Myocyte (in vitro differentiated cells): ENCODE measurements around the gene IVNS1ABP. TPM values are rescaled to one million over a fixed set of nuclear protein-coding genes. Genes with fewer than 3 reads are reported as not detected.
A peak's percentile ranks its signal among the peaks of the same experiment; 100 is the strongest.
"Not testable (repeated sequence)": the region's sequence is repeated elsewhere in the genome, so short reads cannot be mapped to it uniquely, and the experiment has no call there.

ENCODE experiments used
- DNase-seq: peaks from one replicate; pipeline ENCODE4 v3.0.0-alpha.2; 2012; ENCODE audit warnings: low read depth
- total RNA-seq: library from RNA; depleted of rRNA; stranded (reverse); fragments of >200 nt; gene quantifications from 2 replicates; pipeline ENCODE4 v1.2.3, GENCODE V29; 2014

IVNS1ABP gene
- total RNA-seq, 1 donor from 2014 or later = 124 TPM

DNA sequence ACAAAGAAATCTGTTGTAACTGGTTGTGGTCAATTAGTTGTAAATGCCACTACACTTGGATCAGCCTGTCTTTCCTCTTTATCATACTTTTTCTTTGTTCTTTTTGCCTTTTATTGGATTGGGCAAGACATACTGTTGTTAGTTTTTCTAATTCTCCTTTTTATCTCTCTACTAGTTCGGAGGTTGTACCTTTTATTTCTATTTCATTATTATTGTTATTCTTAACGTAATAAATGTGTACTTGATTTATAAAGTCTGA is 59.2 kb downstream of the IVNS1ABP start:
- DNase-seq = peak; percentile 6

DNA sequence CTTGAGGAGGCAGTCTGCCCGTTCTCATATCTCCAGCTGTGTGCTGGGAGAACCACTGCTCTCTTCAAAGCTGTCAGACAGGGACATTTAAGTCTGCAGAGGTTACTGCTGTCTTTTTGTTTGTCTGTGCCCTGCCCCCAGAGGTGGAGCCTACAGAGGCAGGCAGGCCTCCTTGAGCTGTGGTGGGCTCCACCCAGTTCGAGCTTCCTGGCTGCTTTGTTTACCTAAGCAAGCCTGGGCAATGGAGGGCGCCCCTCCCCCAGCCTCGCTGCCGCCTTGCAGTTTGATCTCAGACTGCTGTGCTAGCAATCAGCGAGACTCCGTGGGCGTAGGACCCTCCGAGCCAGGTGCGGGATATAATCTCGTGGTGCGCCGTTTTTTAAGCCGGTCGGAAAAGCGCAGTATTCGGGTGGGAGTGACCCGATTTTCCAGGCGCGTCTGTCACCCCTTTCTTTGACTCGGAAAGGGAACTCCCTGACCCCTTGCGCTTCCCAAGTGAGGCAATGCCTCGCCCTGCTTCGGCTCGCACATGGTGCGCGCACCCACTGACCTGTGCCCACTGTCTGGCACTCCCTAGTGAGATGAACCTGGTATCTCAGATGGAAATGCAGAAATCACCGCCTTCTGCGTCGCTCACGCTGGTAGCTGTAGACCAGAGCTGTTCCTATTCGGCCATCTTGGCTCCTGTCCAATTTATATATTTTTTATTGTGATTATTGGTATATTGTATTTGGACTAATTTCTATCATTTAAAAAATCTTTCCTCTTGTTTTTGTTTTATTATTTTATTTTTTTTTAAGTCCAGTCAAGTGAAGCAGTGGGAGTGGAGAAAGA is 59.7 kb downstream of the IVNS1ABP start:
- not testable (repeated sequence) for DNase-seq

DNA sequence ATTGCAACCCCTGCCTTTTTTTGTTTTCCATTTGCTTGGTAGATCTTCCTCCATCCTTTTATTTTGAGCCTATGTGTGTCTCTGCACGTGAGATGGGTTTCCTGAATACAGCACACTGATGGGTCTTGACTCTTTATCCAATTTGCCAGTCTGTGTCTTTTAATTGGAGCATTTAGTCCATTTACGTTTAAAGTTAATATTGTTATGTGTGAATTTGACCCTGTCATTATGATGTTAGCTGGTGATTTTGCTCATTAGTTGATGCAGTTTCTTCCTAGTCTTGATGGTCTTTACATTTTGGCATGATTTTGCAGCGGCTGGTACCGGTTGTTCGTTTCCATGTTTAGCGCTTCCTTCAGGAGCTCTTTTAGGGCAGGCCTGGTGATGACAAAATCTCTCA is 61.4 kb downstream of the IVNS1ABP start:
- not testable (repeated sequence) for DNase-seq

DNA sequence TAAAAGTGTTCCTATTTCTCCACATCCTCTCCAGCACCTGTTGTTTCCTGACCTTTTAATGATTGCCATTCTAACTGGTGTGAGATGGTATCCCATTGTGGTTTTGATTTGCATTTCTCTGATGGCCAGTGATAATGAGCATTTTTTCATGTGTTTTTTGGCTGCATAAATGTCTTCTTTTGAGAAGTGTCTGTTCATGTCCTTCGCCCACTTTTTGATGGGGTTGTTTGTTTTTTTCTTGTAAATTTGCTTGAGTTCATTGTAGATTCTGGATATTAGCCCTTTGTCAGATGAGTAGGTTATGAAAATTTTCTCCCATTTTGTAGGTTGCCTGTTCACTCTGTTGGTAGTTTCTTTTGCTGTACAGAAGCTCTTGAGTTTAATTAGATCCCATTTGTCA is 64.6 kb downstream of the IVNS1ABP start:
- not testable (repeated sequence) for DNase-seq

DNA sequence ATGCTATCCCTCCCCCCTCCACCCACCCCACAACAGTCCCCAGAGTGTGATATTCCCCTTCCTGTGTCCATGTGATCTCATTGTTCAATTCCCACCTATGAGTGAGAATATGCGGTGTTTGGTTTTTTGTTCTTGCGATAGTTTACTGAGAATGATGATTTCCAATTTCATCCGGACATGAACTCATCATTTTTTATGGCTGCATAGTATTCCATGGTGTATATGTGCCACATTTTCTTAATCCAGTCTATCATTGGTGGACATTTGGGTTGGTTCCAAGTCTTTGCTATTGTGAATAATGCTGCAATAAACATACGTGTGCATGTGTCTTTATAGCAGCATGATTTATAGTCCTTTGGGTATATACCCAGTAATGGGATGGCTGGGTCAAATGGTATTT is 65.1 kb downstream of the IVNS1ABP start:
- not testable (repeated sequence) for DNase-seq

DNA sequence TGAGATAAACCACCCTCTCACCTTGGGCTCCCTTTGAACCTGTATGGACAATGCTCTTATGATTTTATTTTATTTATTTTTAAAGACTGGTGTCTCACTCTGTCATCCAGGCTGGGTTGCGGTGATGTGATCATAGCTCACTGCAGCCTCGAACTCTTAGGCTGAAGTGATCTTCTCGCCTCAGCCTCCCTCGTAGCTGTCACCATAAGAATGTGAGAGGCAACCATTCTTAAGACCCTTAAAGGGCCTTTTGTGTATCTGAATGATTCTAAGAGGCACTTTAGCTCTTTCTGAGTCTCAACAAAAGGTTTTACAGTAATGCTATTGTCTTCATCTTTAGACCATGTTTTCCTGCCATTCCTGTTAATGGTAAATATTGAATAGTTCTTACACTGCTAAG is 67.0 kb downstream of the IVNS1ABP start:
- no peak for DNase-seq

DNA sequence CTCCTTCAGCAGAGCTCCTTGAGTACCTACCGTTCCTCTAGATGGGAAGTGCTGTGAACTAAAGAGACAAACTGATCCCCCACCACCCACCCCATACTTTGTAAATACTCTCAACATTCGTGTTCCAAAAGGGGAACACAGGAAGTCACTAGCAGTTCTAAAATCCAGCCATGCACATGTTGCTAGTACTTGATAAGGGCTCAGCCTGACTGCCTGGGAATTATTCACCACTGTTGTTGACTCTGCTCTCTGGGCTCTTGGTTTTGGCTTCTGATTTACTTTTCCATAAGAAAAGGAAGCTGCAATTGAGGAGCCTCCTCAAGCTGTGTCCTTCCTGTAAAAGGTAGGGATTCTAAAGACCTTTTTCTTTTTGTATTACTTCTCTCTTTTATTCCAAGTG is 67.5 kb downstream of the IVNS1ABP start:
- no peak for DNase-seq

Other genes starting within 250 kb of the IVNS1ABP start
- 25.7 and 32.6 TPM in 2 replicates for gene TRMT1L, start 160.3 kb downstream of the IVNS1ABP start, total RNA-seq
- 4.6 and 6.7 TPM in 2 replicates for gene SWT1, start 160.1 kb downstream of the IVNS1ABP start, total RNA-seq